ENCODE measurements around the gene PITRM1.
"Not testable (repeated sequence)": the region's sequence is repeated elsewhere in the genome, so short reads cannot be mapped to it uniquely, and the experiment has no call there.

The PITRM1 gene

DNA sequence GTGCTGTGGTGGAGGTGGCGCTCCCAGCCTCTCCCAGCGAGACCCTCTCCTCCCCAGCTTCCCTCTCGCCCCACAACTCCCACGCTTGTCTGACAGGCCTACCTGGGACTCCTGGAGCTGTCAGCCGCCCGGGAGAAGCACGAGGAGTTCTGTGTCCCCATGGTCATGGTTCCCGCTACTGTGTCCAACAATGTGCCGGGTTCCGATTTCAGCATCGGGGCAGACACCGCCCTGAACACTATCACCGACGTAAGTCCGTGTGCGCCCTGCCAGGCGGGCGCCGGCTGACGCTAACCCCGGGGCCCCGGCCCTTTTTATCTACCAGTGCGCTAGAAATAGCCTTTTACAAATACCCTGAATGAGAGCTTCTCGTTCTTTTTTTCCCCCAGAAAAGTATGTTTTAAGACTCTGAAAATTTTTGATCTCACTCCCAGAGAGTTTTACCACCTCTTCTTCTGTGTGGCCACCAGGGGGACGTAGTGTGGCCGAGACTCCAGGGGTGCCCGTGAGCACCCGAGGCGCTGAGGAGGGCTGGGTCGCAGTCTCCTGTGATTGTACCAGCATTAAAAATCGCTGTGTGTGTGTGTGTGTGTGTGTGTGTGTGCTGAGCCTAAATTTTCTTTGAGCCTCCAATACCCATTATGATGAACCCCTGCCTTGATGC lies 52.7 kb downstream of the PITRM1 start:
- no peak for DNase-seq

DNA sequence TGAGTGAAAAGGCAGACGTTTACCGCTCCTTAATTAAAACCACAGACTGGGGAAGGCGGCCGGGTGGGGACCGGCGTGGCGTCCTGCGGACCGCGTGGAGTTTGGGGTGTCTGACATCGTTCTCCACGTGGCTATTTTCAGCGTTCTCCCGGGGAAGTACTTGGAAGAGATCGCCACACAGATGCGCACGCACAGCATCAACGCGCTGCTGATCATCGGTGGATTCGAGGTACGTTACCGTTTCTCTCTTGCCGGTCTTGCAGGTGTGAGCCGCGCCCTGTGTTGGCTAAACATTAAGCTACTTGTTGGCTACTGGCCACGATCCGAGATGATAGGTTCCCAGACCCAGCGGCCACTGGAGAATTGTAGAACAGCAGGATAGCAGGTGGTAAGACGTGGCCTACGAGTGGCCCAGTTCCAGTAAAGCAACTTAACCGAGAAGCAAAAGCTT lies 53.9 kb downstream of the PITRM1 start:
- no peak for DNase-seq

DNA sequence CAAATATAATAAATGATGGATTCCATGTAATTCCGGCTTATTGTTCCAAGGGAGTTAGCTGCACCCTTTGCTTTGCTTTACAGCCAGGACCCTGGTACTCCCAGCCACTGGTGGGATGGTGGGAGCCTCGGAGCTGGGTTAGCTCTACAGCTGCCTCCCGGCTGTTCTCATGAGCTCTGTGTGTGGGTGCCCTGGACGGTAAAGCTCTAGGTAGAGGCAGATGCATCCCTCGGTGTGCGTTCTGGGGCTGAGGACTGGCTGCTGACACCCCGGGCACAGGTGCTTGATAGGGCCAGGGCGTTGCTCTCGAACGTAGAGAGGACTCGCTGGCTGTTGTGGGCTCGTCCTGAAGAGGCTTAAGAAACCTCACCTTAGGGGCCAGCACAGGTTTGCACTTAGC lies 55.1 kb downstream of the PITRM1 start:
- DNase-seq, result no peak

DNA sequence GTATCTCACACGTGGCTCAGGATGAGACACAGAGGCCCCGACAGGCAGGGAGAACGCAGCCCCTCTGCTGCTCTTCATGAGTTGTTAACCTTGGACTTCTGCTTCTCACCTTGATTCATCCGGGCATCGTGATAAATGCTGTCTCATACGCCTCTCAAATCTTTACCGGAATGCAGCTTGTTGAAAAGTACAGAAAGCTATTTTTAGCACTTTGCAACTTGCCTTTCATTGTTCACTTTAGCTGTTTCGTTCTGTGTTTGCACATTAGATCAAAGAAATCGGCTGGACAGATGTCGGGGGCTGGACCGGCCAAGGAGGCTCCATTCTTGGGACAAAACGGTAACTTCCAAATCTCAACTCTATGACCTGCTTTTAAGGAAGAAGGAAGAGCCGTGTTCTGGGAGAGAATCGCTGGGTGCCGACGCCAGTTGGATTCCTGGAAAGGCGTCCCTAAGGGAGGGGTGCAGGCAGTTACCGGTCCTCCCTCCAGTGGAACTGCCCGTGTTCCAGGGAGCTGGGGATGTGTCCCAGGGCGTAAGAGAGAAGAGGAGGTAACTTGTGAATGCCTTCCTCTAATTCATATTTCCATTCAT lies 56.0 kb downstream of the PITRM1 start:
- DNase-seq, result no peak

DNA sequence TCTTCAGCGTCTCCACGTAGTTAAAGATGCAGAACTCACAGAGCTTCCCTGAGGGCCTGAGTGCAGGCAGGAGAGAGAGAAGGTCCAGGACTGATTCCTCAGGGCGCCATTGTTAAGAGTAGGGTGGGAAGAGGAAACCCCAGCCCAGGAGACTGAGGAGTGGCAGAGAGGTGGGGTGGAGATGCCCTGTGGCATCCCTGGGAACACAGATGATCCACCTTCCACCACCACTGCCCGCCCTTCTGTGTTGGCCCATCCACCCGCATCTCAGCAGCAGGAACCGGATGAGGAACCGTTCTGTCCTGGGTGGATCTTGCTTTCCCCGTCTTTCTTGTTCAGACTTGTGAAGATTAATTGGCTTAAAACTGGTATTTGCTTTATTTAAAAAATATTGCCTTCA lies 56.9 kb downstream of the PITRM1 start:
- no peak for DNase-seq

DNA sequence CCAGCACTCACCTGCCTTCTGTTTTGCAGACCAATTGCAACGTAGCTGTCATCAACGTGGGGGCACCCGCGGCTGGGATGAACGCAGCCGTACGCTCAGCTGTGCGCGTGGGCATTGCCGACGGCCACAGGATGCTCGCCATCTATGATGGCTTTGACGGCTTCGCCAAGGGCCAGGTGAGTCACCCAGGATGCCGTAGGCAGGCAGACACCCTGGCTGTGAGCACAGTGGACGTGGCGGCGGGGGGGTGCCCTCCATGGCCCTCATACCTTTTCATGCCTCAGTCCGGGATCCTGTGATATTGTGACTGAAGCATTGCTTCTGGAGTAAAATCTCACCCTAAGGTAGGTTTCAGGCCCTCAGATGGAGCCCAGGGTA lies 59.2 kb downstream of the PITRM1 start:
- no peak for DNase-seq

DNA sequence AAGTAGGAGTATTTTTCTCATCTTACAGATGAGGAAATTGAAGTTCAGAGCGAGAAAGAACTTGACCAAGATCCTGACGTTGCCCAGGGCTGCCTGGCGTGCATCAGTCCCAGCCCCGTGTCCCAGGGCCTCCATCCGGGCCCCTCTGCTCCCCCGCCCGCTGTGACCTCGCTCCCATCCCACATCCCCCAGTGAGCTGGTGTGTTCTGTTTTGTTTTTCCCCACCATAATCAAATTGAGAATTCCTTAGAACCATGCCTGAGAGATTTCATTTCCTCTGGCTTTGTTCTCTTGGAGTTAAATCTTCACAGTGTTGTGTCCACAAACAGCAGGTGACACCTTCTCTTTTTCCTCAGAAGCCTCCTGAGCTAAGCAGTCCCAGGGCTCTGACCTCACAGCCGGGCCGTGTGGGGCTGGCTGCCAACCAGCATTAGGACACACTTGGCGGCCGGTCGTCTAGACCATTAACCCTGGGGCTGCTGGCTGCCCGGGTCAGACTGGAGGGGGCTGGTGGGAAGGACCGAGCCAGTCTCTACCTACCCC lies 60.9 kb downstream of the PITRM1 start:
- no peak for DNase-seq

DNA sequence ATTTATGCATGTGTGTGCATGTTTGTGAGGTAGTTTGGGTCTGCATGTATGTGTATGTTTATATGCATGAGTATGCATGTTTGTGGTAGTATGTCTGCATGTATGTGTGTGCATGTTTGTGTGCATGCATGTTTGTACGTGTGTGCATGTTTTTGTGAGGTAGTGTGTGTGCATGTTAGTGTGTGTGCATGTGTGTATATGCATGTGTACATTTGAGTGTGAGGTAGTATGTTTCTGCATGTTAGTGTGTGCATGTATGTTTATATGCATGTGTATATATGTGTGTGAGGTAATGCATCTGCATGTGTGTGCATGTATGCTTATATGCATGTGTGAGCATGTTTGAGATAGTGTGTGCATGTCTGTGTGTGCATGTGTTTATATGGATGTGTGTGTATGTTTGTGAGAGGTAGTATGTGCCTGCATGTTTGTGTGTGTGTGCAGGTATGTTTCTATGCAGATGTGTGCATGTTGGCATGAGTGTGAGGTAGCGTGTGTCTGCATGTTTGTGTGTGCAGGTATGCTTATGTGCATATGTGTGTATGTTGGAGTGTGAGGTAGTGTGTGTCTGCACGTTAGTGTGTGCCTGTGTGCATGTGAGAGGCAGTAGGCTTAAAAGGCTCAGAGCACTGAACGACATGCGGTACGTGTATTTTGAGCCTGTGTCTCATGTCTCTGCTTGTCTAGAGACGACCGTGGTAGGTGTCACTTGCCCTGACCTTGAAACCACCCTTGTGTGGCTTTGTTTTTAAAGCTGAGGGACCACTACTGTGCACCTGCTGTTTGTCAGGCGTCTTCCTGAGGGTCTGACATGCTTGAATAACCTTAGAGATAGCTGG lies 61.6 kb downstream of the PITRM1 start:
- DNase-seq, result no peak

DNA sequence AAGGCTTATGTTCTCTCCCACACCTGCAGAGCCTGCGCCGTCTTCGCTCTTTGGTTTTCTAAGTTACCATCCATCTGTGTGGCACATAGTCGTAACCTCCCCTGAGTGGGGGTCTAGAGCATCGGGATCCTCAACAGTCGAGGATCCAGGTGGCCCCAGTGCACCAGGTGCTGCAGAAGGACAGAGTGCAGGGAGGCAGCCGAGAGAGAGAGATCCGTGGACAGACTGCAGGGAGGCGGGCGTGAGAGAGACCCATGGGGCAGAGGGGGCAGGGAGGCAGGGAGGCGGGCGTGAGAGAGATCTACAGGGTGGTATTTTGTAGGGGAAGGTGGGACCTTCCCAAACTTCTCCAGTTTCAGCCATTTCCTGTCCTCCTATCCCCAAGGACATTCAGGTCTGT lies 62.9 kb downstream of the PITRM1 start:
- DNase-seq, result no peak

DNA sequence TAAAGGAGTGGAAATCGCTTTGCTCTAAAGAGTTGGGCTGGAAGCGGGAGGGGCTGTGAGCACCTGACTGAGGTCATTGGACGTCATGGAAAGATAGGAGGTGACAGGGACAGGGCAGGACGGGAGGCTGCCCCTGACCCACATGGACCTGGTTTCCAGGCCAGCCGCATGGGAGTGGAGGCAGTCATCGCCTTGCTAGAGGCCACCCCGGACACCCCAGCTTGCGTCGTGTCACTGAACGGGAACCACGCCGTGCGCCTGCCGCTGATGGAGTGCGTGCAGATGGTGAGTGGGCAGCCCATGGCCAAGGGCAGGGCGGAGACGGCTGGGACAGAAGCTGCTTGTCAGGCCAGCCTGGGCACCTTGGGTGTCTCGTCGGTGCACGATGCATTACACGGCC lies 63.4 kb downstream of the PITRM1 start:
- DNase-seq, result no peak

DNA sequence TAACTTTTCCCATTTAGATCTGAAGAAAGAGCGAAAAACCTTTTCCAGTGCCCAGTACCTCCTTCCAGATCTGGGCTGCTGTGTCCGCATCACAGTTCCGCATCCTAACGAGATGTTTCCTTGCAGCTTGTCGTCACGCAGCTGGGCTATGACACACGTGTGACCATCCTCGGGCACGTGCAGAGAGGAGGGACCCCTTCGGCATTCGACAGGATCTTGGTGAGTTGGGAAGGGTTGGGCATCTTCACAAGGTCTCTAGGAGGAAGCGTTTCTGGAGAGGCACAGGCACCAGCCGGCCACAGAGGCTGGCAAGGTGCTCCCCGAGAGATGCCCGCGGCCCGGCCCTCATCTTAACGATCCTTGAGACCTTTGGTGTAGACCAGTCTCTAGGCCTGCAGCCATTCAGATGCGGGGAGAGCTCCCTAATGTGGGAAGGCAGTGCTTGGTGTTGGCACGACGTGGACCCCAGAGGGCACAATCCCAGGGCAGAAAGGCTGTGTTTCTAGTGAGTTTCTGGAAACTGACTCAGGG lies 63.9 kb downstream of the PITRM1 start:
- DNase-seq, result no peak

DNA sequence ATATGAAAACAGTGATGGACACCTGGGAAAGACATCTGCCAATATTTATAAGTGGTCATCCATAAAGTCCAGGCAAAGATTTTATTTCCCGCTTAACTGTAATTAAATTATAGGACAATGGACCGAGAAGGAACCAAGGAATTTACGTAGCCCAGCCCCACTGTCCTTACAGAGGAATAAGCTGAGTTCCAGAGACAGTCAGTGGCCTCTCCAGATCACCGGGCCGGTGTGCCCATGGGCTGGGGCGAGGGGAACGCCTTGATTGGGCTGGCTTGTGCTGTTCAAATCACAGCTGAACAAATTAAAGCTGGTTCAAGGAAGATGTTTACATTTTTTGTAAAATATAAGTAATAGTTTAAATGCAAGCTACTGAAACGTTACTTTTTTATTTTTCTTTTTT lies 64.5 kb downstream of the PITRM1 start:
- DNase-seq, result no peak

DNA sequence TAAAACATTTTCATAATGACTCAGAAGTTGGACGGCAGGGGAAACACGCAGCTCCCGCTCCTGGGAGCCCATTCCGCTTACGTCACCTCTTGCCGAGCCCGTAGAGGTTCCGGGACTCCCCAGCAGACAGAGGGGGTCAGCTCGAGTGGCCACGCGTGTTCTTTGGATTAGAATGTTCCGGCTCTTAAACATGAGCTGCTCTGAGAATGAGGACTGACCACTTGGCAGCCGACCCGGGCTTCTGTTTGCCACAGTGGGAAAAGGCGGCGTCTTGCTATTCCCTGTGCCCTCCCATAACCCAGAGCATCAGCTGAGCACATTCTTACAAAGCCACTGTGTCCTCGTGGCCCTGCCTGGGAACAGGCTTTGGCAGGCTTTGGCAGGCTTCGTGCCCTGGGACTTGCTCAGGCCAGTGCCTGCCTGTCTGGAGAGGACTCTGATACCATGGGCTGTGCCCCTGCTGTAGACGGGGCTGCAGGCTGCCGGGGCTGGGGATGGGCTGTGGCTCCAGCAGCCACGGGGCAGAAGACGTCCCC lies 65.1 kb downstream of the PITRM1 start:
- DNase-seq, result no peak

DNA sequence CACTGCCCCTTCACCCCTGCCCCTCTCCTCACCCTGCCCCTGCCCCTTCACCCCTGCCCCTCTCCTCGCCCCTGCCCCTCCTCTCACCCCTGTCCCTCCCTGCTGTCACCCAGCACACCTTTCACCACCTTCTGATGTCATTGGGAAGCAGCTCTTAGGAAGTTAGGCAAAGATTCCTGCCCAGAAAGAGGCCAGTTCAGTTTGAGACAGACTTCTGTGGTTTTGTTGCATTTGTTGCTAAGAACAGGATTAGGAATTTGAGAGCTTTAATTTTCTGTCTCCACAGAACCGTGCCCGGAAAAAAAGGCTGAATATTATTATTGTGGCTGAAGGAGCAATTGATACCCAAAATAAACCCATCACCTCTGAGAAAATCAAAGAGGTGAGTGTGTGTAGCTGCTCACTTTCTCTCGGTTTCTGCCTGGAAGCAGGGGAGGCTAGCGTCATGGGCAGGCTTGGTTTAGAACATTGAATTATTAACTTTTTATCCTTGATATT lies 65.6 kb downstream of the PITRM1 start:
- no peak for DNase-seq

DNA sequence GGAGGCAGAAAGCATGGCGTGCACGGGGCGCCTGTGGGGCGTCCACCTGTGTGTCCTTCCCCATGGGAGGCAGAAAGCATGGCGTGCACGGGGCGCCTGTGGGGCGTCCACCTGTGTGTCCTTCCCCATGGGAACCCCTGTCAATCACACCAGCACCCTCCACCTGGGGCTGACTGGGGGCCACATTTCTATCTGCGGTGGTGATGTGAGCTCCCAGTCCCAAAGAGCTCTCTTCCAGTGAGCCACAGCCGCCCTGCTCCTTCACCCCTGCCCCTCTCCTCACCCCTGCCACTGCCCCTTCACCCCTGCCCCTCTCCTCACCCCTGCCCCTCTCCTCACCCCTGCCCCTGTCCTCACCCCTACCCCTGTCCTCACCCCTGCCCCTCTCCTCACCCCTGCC lies 66.3 kb downstream of the PITRM1 start:
- not testable (repeated sequence) for DNase-seq

DNA sequence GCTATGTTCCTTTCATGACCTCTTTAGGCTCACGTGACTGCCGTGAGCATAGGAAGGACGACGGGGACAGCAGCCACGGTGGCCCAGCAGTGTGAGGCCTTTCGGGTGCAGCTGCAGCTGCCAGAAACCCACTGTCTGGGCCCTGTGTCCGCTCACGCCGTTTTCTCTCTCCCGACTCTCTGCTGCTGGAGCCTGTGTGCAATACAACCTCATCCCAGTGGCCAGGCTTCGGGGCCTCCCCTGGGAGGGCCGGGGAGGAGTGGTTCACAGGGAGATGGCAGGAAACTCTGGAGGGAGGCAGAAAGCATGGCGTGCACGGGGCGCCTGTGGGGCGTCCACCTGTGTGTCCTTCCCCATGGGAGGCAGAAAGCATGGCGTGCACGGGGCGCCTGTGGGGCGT lies 66.7 kb downstream of the PITRM1 start:
- no peak for DNase-seq

DNA sequence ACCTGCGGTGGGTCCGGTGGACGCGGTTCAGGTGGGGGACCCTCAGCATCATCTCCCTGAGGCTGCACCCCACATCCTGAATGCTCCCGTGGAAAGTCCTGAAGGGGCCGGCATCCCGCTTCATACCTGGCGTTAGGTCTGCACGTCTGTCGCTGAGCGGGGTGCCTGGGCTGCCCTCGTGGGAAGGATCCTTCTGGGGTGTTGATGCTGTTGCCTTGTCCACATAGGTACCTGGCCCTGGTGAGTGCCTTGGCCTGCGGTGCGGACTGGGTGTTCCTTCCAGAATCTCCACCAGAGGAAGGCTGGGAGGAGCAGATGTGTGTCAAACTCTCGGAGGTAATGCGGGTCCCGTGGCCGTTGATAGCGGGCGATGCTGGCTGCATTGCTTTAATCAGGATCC lies 67.4 kb downstream of the PITRM1 start:
- no peak for DNase-seq

DNA sequence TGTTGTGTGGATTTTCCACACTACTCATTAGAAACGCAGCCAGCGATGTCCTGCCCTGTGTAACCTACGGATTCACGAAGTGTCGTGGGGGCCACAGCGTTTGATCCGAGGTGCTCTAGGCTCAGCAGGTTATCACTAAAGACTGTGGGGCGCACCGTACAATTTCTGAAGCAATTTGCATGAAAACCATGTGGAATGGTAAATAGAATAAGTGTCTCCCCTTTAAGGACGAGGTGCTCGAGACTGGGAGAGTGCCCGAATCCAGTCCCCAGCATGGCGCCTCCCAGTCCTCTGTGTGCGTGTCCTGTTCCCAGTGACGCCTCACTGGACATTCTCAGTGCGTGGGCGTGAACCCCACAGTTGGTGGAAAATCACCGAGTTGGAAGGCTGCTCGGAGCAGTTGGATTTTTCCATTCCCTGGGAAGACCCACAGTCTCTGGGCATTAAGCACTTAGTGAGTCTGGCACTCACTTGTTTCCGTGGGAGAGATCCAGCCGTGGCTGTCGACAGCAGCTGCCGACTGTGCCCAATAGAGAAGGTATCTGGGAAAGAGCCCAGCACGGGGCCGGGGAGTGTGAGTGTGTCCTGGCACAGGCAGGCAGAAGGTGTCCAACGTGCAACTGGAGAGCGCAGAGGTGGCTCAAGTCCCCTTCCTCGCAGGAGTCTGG lies 68.2 kb downstream of the PITRM1 start:
- no peak for DNase-seq

DNA sequence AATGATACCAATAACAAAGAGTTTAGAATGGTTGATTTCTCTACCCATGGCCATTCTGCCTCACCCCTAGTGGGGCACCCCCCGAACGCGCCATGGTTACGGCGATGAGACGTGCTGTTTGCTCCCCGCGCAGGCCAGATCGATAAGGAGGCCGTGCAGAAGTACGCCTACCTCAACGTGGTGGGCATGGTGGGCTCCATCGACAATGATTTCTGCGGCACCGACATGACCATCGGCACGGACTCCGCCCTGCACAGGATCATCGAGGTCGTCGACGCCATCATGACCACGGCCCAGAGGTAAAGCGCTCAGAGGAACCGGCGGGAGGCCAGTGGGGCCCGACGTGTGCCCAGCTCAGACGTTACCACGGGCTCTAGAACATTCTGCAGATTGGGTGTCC lies 68.9 kb downstream of the PITRM1 start:
- no peak for DNase-seq

DNA sequence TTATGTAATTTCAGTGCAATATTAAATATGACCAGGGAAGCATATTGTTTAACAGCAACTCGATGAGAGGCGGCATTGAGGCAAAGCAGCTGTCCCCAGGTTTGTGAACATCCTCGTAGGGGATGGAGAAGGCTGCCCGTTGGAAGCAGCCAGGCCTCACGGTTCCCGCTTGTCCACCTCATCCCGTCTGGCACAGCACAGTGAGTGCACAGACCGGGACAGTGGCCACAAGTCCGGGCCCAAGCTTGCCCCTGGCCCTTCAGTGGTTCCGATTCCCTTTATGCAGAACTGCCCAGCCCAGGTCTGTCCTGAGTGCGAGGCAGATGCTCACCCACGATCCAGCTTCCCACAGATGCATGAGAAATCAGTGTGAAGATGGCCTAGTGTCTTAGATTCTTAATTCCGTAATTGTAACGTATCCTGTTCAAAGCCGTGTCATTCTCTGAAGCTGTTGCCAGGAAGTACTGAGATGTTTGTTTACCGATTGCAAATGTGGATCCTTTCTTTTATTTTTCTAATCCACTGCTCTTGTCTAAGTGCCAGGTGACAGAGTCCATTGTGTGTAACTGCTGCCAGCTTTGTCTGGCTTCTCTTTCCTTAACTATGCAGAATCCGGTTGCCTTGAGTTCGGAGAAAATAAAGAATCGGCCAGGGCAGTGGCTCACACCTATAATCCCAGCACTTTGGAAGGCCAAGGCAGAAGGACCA lies 69.7 kb downstream of the PITRM1 start:
- no peak for DNase-seq

DNA sequence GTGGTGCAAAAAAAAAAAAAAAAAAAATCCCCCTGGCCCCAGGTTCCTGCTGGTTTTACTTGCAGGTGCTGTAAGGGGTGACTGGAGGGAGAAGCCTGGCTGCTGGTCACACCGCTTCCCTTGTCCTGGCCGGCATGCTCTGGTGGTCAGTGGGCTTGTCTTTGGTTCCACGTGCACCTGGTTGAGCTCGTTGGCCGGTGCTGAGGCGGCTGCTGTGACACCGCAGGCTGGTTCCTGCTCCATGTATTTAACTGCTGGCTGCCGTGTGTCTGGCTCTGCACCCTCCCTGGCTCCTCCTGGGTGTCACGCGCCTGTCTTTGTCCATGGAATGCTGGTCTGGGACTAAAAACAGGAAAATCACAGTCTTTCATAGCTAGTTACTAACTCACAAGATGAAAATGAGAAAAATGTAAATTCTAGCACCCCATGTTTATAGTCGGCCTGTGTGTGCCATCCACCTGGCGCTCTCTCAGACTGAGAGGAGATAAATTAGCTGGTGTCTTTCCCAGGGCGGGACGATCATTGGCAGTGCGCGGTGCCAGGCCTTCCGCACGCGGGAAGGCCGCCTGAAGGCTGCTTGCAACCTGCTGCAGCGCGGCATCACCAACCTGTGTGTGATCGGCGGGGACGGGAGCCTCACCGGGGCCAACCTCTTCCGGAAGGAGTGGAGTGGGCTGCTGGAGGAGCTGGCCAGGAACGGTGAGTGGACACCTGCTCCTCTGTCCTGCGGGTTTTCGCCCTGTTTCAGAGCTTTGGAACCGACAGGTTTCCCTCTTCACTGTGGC lies 71.5 kb downstream of the PITRM1 start:
- no peak for DNase-seq

Measured in NCI-H2171 treated with DMSO at 0.1 percent for 48 hours (cell line).